ENCODE results near the gene ELOB. TPM values are rescaled to one million over a fixed set of nuclear protein-coding genes. Genes with fewer than 3 reads are reported as not detected.
A peak's percentile ranks its signal among the peaks of the same experiment; 100 is the strongest.

Gene ELOB
- total and polyA plus RNA-seq, 3 experiments from 2014 or later: 274 to 338 (median 322) TPM

- Histone ChIP-seq H3K27ac (ENCODE audit: low read depth, low read length) (peak overlapping the region; percentile 73), H3K27me3 (ENCODE audit: insufficient read depth, low read length, poor library complexity, severe bottlenecking) (no peaks in the 10 kb centered on the region), H3K4me3 (ENCODE audit: low read length) (peak overlapping the region; percentile 81), H3K4me1 (ENCODE audit: insufficient read depth, low read length) (peaks cover 32% of the 10 kb centered on the region), H3K9me3 (ENCODE audit: low read length) (no peaks in the 10 kb centered on the region), H3K36me3 (ENCODE audit: insufficient read depth, low read length) (peaks cover 24% of the 10 kb centered on the region)
- peak overlapping the region; percentile 92 to 100 (median 94) for H3K27ac Mint-ChIP-seq
- peaks cover 0 to 1% of the 10 kb centered on the region in 2 donors for H3K27me3 Mint-ChIP-seq
- H3K9me3 Mint-ChIP-seq: no peaks in the 10 kb centered on the region
- peak in 3 of 5 donors; percentile 29 to 46 (median 29) for DNase-seq
- H3K36me3 Mint-ChIP-seq: peaks cover 0 to 50% (median 5%) of the 10 kb centered on the region in 3 donors
- peak overlapping the region; percentile 91 to 98 (median 93) for H3K4me3 Mint-ChIP-seq
- POLR2A ChIA-PET: interaction anchor here (1.1 to 3.8 kb wide), 3 partner anchors 20 to 103 kb away, joined by 5 to 55 read pairs (median 6); partner anchors contain the start of gene SRRM2
- peaks cover 26 to 65% (median 39%) of the 10 kb centered on the region in 3 donors for H3K4me1 Mint-ChIP-seq
- CTCF ChIA-PET: interaction anchor here (1.4 to 1.9 kb wide), 2 partner anchors 91 to 92 kb away, joined by 4 to 6 read pairs; no protein-coding TSS in a partner anchor
Observed at GRCh38 chr16:2776500-2777139, 460 bp downstream of the ELOB start.

DNA sequence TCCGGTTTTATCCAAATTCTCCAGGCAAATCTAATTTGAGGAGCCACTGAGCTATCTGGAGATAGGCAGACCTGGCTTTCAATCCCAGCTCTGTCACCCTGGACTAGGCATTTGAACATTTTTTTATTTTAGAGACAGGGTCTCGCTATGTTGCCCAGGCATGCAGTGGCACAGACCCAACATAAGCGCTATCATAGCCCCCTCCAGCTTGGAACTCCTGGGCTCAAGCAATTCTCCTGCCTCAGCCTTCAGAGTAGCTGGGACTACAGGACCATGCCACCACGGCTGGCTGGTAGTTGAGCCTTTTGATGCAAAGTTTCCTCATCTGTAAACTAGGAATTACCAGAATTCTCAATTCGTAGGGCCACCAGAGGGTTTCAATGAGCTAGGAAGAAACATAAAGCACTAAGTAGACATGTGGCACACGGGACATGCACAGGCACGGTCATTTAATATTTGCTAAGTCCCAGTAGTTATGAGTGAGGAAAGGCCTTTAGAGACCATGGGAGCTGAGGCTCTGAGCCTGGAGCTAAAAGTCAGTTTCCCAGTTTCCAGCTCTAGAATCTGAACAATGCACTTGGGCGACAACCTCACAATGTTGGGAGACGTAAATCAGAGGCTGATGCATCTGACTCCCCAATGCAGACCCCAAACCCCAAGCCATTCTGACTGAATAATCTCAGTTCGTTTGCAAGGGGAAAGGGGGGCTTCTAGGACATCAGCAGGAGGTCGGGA lies 1.1 kb downstream of the ELOB start:
- peak overlapping the region; percentile 73 for H3K27ac ChIP-seq (ENCODE audit: low read depth, low read length)
- ChIA-PET CTCF (interaction anchor here (1.9 kb wide), 1 partner anchor 92 kb away, joined by 6 read pairs; no protein-coding TSS in a partner anchor), POLR2A (interaction anchor here (1.1 to 3.8 kb wide), 3 partner anchors 19 to 103 kb away, joined by 5 to 55 read pairs (median 6); partner anchors contain the start of gene SRRM2)
- H3K4me3 ChIP-seq (ENCODE audit: low read length): peak overlapping the region; percentile 81
- Mint-ChIP-seq H3K4me1 (peaks cover 26 to 70% (median 44%) of the 10 kb centered on the region in 3 donors), H3K27me3 (peaks cover 0 to 1% of the 10 kb centered on the region in 2 donors), H3K27ac (peak overlapping the region; percentile 92 to 100 (median 94)), H3K4me3 (peak overlapping the region; percentile 91 to 98 (median 93)), H3K36me3 (peaks cover 0 to 57% (median 6%) of the 10 kb centered on the region in 3 donors), H3K9me3 (no peaks in the 10 kb centered on the region)
- H3K36me3 ChIP-seq (ENCODE audit: insufficient read depth, low read length): peaks cover 30% of the 10 kb centered on the region
- peak in 1 of 5 donors; percentile 30 for DNase-seq
- H3K9me3 ChIP-seq (ENCODE audit: low read length): no peaks in the 10 kb centered on the region
- no peaks in the 10 kb centered on the region for H3K27me3 ChIP-seq (ENCODE audit: insufficient read depth, low read length, poor library complexity, severe bottlenecking)
- H3K4me1 ChIP-seq (ENCODE audit: insufficient read depth, low read length): peaks cover 32% of the 10 kb centered on the region

DNA sequence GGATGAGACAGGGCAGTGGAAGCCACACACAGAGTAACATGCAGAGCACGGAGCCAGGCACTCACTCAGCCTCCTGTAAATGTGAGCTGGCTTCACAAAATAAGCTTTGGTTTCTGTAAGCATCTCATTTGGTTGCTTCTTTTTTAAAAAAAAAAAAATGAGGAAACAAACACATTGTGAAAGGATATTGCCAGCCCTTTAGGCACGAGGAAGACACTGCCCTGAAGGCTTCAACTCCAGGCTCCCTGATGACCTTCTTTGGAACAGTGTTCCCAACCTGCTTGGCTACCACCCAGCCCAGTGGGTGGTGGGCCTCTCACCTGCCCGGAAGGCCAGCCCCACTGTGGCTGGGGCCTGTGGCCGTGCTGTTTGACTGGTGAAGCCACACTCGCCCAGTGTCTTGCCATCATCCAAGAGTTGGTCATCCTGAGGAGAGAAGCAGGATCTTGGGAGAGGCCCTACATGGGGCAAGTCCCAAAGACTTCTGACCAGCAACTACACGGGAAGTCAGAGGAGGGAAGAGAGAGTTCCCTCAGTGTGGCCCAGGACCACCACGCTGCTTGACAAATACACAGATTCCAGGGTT lies 1.9 kb downstream of the ELOB start:
- peak overlapping the region in 6 of 8 donors; percentile 23 to 100 (median 78) for H3K27ac Mint-ChIP-seq
- POLR2A ChIA-PET: interaction anchor here (3.8 kb wide), 1 partner anchor 23 kb away, joined by 55 read pairs; the partner anchor contains the start of gene SRRM2

DNA sequence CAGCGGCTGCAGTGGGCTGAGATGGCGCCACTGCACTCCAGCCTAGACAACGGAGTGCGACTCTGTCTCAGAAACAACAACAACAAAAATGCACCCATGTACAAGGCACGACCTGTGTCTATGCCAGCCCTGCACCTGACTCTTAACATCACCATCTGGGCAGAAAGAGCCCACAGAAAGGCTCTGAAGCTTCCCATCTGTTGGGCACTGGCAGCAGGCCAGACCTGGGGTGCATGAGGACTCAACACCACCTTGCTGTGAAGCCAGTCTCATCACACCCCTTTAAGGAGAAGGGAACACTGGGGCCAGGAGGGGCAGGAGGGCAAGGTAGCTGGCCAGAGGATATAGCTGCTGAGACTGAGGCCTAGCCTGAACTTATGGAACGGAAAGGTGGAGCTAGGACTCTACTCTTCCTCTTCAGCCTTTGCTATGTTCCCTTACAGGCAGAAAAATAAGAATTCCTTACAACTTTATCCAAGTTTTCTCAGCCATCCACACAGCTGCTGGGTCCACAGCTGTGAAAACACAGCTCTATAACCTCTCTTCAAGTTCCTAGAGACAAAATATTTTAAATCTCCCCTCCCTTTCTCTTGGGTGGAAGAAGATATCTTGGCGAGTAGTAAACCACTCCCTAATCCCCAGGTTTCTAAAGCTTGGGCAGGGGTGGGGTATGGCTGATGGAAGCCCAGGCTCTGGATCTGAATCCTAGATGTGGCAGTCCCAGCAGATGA lies 2.8 kb downstream of the ELOB start:
- Histone ChIP-seq H3K4me3 (ENCODE audit: low read length) (no peak overlapping the region), H3K27ac (ENCODE audit: low read depth, low read length) (no peak overlapping the region), H3K9me3 (ENCODE audit: low read length) (no peaks in the 10 kb centered on the region), H3K27me3 (ENCODE audit: insufficient read depth, low read length, poor library complexity, severe bottlenecking) (no peaks in the 10 kb centered on the region), H3K4me1 (ENCODE audit: insufficient read depth, low read length) (peaks cover 29% of the 10 kb centered on the region), H3K36me3 (ENCODE audit: insufficient read depth, low read length) (peaks cover 46% of the 10 kb centered on the region)
- peak overlapping the region in 3 of 7 donors; percentile 11 to 71 (median 32) for H3K4me3 Mint-ChIP-seq
- peaks cover 0 to 1% of the 10 kb centered on the region in 2 donors for H3K27me3 Mint-ChIP-seq
- no peaks in the 10 kb centered on the region for H3K9me3 Mint-ChIP-seq
- H3K4me1 Mint-ChIP-seq: peaks cover 30 to 77% (median 46%) of the 10 kb centered on the region in 3 donors
- peaks cover 0 to 73% (median 9%) of the 10 kb centered on the region in 3 donors for H3K36me3 Mint-ChIP-seq
- H3K27ac Mint-ChIP-seq: peak overlapping the region in 5 of 8 donors; percentile 34 to 100 (median 63)
- CTCF ChIA-PET: interaction anchor here (1.9 kb wide), 1 partner anchor 94 kb away, joined by 6 read pairs; no protein-coding TSS in a partner anchor
- POLR2A ChIA-PET: interaction anchor here (1.0 kb wide), 1 partner anchor 92 kb away, joined by 3 read pairs; the partner anchor contains the start of gene KCTD5
- peak in 1 of 5 donors; percentile 33 for DNase-seq

More for the DNA sequence above, 1.9 kb downstream of the ELOB start:
- H3K4me3 Mint-ChIP-seq: peak overlapping the region; percentile 70 to 98 (median 93)
- peaks cover 26 to 75% (median 46%) of the 10 kb centered on the region in 3 donors for H3K4me1 Mint-ChIP-seq
- H3K27ac ChIP-seq (ENCODE audit: low read depth, low read length): no peak overlapping the region
- peaks cover 0 to 64% (median 6%) of the 10 kb centered on the region in 3 donors for H3K36me3 Mint-ChIP-seq
- DNase-seq: peak in 1 of 5 donors; percentile 40
- peaks cover 37% of the 10 kb centered on the region for H3K36me3 ChIP-seq (ENCODE audit: insufficient read depth, low read length)
- H3K27me3 ChIP-seq (ENCODE audit: insufficient read depth, low read length, poor library complexity, severe bottlenecking): no peaks in the 10 kb centered on the region
- CTCF ChIA-PET: interaction anchor here (1.9 kb wide), 1 partner anchor 93 kb away, joined by 6 read pairs; no protein-coding TSS in a partner anchor
- no peak overlapping the region for H3K4me3 ChIP-seq (ENCODE audit: low read length)
- H3K4me1 ChIP-seq (ENCODE audit: insufficient read depth, low read length): peaks cover 32% of the 10 kb centered on the region
- peaks cover 0 to 1% of the 10 kb centered on the region in 2 donors for H3K27me3 Mint-ChIP-seq
- no peaks in the 10 kb centered on the region for H3K9me3 ChIP-seq (ENCODE audit: low read length)
- H3K9me3 Mint-ChIP-seq: no peaks in the 10 kb centered on the region

GRCh38 chr16:2773188-2773968 lies 3.7 kb downstream of the ELOB start:
- ChIA-PET POLR2A (interaction anchor here (0.5 to 1.0 kb wide), 3 partner anchors 14 to 91 kb away, joined by 3 read pairs; partner anchors contain the start of gene KCTD5), CTCF (no interaction called here)
- Mint-ChIP-seq H3K4me3 (peak overlapping the region in 1 of 7 donors; percentile 71), H3K36me3 (peaks cover 0 to 82% (median 9%) of the 10 kb centered on the region in 3 donors), H3K4me1 (peaks cover 25 to 68% (median 39%) of the 10 kb centered on the region in 3 donors), H3K9me3 (no peaks in the 10 kb centered on the region), H3K27ac (peak overlapping the region in 4 of 8 donors; percentile 17 to 100 (median 60)), H3K27me3 (peaks cover 0 to 1% of the 10 kb centered on the region in 2 donors)
- Histone ChIP-seq H3K4me1 (ENCODE audit: insufficient read depth, low read length) (peaks cover 20% of the 10 kb centered on the region), H3K4me3 (ENCODE audit: low read length) (no peak overlapping the region), H3K27me3 (ENCODE audit: insufficient read depth, low read length, poor library complexity, severe bottlenecking) (no peaks in the 10 kb centered on the region), H3K27ac (ENCODE audit: low read depth, low read length) (no peak overlapping the region), H3K36me3 (ENCODE audit: insufficient read depth, low read length) (peaks cover 56% of the 10 kb centered on the region), H3K9me3 (ENCODE audit: low read length) (no peaks in the 10 kb centered on the region)
- peak in 1 of 5 donors; percentile 31 for DNase-seq

DNA sequence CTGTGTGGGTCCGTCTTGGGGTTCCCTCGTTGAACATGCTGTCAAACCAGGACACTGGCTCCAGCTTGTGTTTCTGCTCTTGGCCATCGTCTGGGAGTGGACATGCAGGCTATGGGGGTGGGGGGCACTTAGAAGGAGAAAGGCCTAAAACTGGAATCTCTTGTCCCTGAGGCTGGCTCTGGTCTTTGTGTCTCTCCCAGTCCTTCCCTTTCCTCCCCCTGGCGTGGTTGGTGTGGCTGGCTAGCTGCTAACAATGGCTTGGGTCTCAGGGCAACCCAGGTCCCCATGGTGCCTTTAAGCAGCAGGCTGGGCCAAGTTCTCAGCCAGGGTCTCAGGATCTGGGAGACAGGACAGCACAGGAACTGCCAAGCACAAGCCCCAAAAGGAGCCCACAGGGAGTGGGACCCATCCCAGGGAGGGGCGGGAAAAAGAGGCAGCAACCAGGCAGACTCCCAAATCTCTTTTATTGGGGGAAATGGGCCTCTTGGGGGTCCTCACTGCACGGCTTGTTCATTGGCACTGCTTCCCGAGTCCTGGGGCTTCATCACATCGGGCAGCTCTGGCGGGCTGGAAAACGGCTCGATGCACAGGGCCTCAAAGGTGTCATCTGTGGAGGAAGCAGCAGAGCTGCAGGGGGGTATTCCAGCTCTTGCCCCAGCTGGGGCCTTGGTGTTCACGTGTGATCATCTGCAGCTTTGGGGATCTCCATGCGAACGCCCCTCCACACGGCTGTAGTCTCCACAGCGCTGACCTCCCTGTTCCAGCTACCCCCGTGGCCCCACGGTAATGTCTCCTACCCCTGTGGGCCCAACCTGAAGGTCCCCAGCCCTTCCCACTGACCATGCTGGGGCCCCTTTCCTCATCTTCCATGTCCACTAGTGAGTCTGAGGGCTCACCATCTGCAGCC lies 5.3 kb downstream of the ELOB start:
- Mint-ChIP-seq H3K27me3 (no peaks in the 10 kb centered on the region), H3K4me3 (peak overlapping the region in 2 of 7 donors; percentile 18 to 58), H3K9me3 (no peaks in the 10 kb centered on the region), H3K36me3 (peaks cover under 1 to 88% (median 13%) of the 10 kb centered on the region in 3 donors), H3K4me1 (peaks cover 21 to 61% (median 34%) of the 10 kb centered on the region in 3 donors), H3K27ac (peak overlapping the region in 6 of 8 donors; percentile 47 to 100 (median 72))
- Histone ChIP-seq H3K9me3 (ENCODE audit: low read length) (no peaks in the 10 kb centered on the region), H3K36me3 (ENCODE audit: insufficient read depth, low read length) (peaks cover 72% of the 10 kb centered on the region), H3K27ac (ENCODE audit: low read depth, low read length) (no peak overlapping the region), H3K4me3 (ENCODE audit: low read length) (no peak overlapping the region), H3K4me1 (ENCODE audit: insufficient read depth, low read length) (peaks cover 17% of the 10 kb centered on the region), H3K27me3 (ENCODE audit: insufficient read depth, low read length, poor library complexity, severe bottlenecking) (no peaks in the 10 kb centered on the region)
- no peak for DNase-seq
- ChIA-PET POLR2A (interaction anchor here (1.3 kb wide), 1 partner anchor 18 kb away, joined by 5 read pairs; no protein-coding TSS in a partner anchor), CTCF (interaction anchor here (1.5 kb wide), 1 partner anchor 96 kb away, joined by 6 read pairs; no protein-coding TSS in a partner anchor)
